Stomach (tissue), 9 donors: Measurements from ENCODE around the gene CYP2W1. TPM values are rescaled to one million over a fixed set of nuclear protein-coding genes. Genes with fewer than 3 reads are reported as not detected.

Experiments
- DNase-seq, 2 donors: peaks; one replicate each; pipeline versions ENCODE4 v3.0.0 to v3.0.0-alpha.2; 2013 to 2019
- H3K27ac ChIP-seq, 5 donors: fragments of 200-600 bp in 4 of 5; sonication (generic) in 4 of 5; one replicate each; pipeline ENCODE4 v1.5.1; 2013 to 2019; ENCODE audit warnings: mild to moderate bottlenecking in 1 of 5, moderate library complexity in 1 of 5
- H3K27me3 ChIP-seq, 3 donors: fragments of 200-600 bp; sonication (generic); one replicate each; pipeline ENCODE4 v1.5.1; 2017 to 2019; ENCODE audit warnings: mixed run types in 1 of 3
- H3K36me3 ChIP-seq, 4 donors: fragments of 200-600 bp; sonication (generic); 1 replicate in 3 of 4; 2 replicates in 1 of 4; pipeline ENCODE4 v1.5.1; 2016 to 2019
- H3K4me1 ChIP-seq, 4 donors: fragments of 200-600 bp; sonication (generic); one replicate each; pipeline ENCODE4 v1.5.1; 2016 to 2019
- H3K4me3 ChIP-seq, 4 donors: fragments of 200-600 bp; sonication (generic) in 3 of 4; one replicate each; pipeline ENCODE4 v1.5.1; 2016 to 2019; ENCODE audit warnings: mild to moderate bottlenecking in 1 of 4
- H3K9me3 ChIP-seq, 4 donors: fragments of 200-600 bp; sonication (generic); one replicate each; pipeline ENCODE4 v1.5.1; 2016 to 2019
- EP300 ChIP-seq: sonication (generic); formaldehyde crosslinking; IDR thresholded peaks from one replicate; pipeline ENCODE4 v1.6.1; 2017; ENCODE audit warnings: antibody characterized with exemption
- POLR2A ChIP-seq, 4 donors: fragments of 450-650 bp; IDR thresholded peaks; one replicate each; pipeline ENCODE4 v1.6.1; 2016; ENCODE audit warnings: antibody characterized with exemption in 4 of 4, control low read depth in 2 of 4, mild to moderate bottlenecking in 1 of 4, moderate library complexity in 1 of 4
- POLR2AphosphoS5 ChIP-seq, 3 donors: sonication (generic); formaldehyde crosslinking; IDR thresholded peaks; one replicate each; pipeline ENCODE4 v1.6.1; 2016; ENCODE audit warnings: antibody characterized with exemption in 3 of 3
- WGBS, 5 donors: extraction: QIAGEN DNeasy Blood & Tissue Kit in 3 of 5; methylation state at CpG; one replicate each; pipeline versions ENCODE4 v1.1.5 to v1.1.7; 2013 to 2018; 5-methylcytosine and 5-hydroxymethylcytosine counted together
- intact Hi-C: fragments of 100-400 bp; cut with DNase I; formaldehyde crosslinking; loops from one replicate; pipeline ENCODE4 v1.15.1; 2023; ENCODE audit warnings: low total_unique reads
- polyA plus RNA-seq, 3 donors: library from polyadenylated mRNA; stranded (reverse); fragments of 200-250 nt; gene quantifications; one replicate each; pipeline ENCODE4 v1.2.3, GENCODE V29; 2013
- total RNA-seq, 5 donors: library from RNA; depleted of rRNA; stranded (reverse); fragments of >200 nt; gene quantifications; one replicate each; pipeline versions ENCODE4 v1.1.0 to v1.2.3, GENCODE V29; 2014 to 2016
- TF ChIP-seq, protein P1 (sequence below), 7 experiments: fragments of 450-650 bp in 4 of 7; fragments of 200-600 bp in 3 of 7; sonication (generic) in 3 of 7; IDR thresholded peaks; one replicate each; pipeline ENCODE4 v1.5.1; 2016 to 2019; ENCODE audit warnings: antibody characterized with exemption in 7 of 7, control low read depth in 2 of 7, mild to moderate bottlenecking in 1 of 7
- donor health status: healthy with polysubstance abuse.
- donor health status: Bipolar disorder and iron deficiency.
- donor health status: healthy.

Gene CYP2W1
- total and polyA plus RNA-seq, 8 donors, result 0.31 to 7.0 (median 0.65) TPM; not detected in 5

DNA sequence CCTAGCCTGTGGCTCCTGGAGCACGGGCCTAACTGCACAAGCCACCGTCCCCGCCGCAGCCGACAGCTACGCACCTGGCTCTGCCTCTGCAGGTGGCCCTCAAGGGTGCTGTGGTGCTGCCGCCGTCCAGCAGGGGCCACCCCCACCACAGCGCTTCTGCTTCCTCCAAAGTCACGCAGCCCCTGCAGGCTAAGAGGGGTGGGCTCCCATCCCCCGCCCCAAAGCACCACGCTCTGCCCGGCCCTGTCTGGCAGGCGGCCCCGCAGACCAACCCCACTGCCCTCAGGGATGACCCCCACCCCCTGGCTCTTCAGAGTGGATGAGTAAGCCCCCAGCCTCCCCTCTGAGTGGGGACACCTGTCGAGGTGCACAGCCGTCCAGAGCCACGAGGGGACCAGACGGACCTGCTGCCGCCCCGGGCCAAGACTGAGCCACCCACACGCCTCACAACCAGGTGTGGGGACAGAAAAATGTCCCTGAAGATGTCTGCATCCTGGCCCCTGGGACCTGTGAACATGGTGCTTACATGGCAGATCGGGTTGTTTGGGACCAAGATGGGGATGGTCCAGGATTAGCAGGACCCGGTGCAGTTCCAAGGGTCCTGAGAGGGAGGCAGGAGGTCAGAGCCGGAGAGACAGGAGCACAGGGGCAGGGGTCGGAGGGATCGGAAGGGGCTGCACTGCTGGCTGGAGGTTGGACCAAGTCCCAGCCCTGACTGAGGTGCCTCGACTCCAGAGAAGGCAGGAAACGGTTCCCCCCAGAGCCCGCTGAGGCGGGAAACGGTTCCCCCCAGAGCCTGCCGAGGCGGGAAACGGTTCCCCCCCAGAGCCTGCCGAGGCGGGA lies 19.5 kb upstream of the CYP2W1 start:
- H3K27me3 ChIP-seq, result peaks cover 0 to 11% (median 0%) of the 10 kb centered on the region in 3 donors
- DNase-seq, result peak in 1 of 2 donors; percentile 67
- no peaks in the 10 kb centered on the region for H3K9me3 ChIP-seq
- H3K27ac ChIP-seq, result peak overlapping the region in 2 of 5 donors; percentile 54 to 83
- H3K4me3 ChIP-seq, result peak overlapping the region in 1 of 4 donors; percentile 13
- WGBS, 5 donors, result 12 to 28% (median 25%) methylated on average over 15 to 37 of the region's 37 CpGs
- peaks cover 15 to 22% (median 21%) of the 10 kb centered on the region in 4 donors for H3K36me3 ChIP-seq
- intact Hi-C loops, result no loop called here
- peaks cover 22 to 47% (median 37%) of the 10 kb centered on the region in 4 donors for H3K4me1 ChIP-seq
- TF ChIP-seq, protein P1, sequence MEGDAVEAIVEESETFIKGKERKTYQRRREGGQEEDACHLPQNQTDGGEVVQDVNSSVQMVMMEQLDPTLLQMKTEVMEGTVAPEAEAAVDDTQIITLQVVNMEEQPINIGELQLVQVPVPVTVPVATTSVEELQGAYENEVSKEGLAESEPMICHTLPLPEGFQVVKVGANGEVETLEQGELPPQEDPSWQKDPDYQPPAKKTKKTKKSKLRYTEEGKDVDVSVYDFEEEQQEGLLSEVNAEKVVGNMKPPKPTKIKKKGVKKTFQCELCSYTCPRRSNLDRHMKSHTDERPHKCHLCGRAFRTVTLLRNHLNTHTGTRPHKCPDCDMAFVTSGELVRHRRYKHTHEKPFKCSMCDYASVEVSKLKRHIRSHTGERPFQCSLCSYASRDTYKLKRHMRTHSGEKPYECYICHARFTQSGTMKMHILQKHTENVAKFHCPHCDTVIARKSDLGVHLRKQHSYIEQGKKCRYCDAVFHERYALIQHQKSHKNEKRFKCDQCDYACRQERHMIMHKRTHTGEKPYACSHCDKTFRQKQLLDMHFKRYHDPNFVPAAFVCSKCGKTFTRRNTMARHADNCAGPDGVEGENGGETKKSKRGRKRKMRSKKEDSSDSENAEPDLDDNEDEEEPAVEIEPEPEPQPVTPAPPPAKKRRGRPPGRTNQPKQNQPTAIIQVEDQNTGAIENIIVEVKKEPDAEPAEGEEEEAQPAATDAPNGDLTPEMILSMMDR (IDR thresholded peaks at IDR 0.05), result peak in 2 of 7 experiments; percentile 10 to 25
- no peak for TF ChIP-seq POLR2AphosphoS5 (IDR thresholded peaks at IDR 0.05)

DNA sequence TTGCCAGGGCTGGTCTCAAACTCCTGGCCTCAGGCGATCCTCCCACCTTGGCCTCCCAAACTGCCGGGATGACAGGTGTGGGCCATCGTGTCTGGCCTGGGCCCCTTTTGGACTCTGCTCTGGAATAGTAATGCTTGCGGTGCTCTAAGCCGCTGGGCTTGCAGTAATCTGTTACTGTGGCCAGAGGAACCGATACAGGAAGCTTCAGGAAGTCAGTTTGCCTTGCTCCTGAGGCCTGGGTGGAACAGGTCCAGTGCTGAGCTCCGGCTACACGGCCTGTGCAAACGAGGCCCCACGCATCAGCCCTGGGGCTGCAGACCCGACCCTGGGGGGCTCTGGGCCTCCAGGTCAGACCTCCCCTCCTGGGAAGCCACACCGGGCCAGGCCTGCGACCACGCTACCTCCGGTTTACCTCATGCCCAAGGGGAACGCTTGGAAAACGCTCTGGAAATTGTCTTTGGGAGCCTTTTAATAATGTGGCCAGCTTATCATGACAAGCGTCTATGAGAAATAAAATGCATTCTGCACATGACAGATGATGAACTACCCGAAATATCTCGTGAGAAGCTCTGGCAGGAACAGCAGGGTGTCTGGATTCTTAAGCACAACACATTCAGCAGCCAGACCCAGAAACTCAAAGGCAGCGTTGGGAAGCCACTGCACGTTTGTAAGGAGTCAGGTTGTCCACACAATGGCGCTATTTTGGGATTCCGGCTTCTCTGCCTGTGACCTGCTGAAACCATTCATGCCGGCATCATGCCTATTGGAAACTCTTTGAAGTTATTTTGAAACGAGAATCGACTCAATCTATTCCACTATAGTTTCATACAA lies 18.4 kb upstream of the CYP2W1 start:
- TF ChIP-seq POLR2AphosphoS5 (IDR thresholded peaks at IDR 0.05) (peak in 1 of 3 donors; percentile 40), EP300 (no peak), POLR2A (IDR thresholded peaks at IDR 0.05) (no peak)
- TF ChIP-seq, protein P1 (IDR thresholded peaks at IDR 0.05), result peak in 1 of 7 experiments; percentile 6
- peak in 1 of 2 donors; percentile 78 for DNase-seq
- no peak overlapping the region for H3K4me3 ChIP-seq
- no peaks in the 10 kb centered on the region for H3K9me3 ChIP-seq
- peaks cover 0 to 10% (median 0%) of the 10 kb centered on the region in 3 donors for H3K27me3 ChIP-seq
- H3K4me1 ChIP-seq, result peaks cover 22 to 47% (median 36%) of the 10 kb centered on the region in 4 donors
- H3K36me3 ChIP-seq, result peaks cover 27 to 33% (median 33%) of the 10 kb centered on the region in 4 donors
- WGBS, 5 donors, result 22 to 46% (median 44%) methylated on average over 23 to 27 of the region's 27 CpGs
- intact Hi-C loops, result no loop called here
- H3K27ac ChIP-seq, result peak overlapping the region in 4 of 5 donors; percentile 46 to 83 (median 52)

DNA sequence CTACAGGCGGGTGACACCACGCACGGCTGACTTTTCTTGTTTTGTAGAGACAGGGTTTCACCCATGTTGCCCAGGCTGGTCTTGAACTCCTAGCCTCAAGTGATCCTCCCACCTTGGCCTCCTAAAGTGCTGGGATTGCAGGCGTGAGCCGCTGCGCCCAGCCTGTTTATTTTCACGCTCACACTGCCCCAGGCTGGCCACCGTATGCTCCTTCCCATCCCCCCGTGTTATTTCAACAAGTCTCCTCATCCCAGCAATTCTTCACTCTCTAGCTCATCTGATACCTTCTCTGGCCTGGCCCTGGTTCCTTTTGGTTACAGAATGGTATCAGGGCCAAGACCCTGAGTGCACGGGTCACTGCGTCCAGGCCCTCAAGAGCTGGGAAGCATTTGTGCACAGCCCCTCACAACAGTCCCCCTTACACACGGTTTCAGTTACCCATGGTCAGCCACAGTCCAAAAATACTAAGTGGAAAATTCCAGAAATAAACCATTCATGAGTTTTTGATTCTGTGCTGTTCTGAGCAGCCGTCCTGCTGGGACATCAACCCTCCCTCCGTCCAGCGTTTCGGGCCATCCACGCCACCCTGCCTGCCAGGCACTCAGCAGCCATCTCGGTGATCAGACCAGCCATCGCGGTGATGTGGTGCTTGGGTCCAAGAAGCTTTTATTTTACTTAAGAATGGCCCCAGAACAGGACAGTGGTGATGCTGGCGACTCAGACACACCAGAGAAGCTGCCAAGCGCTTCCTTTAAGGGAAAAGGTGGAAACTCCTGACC lies 16.5 kb upstream of the CYP2W1 start:
- Histone ChIP-seq H3K4me1 (peaks cover 26 to 53% (median 40%) of the 10 kb centered on the region in 4 donors), H3K27me3 (peaks cover 0 to 10% (median 0%) of the 10 kb centered on the region in 3 donors), H3K36me3 (peaks cover 42 to 51% (median 51%) of the 10 kb centered on the region in 4 donors), H3K4me3 (no peak overlapping the region), H3K27ac (peak overlapping the region in 1 of 5 donors; percentile 83), H3K9me3 (no peaks in the 10 kb centered on the region)
- DNase-seq, result no peak
- TF ChIP-seq POLR2AphosphoS5 (IDR thresholded peaks at IDR 0.05) (no peak), POLR2A (IDR thresholded peaks at IDR 0.05) (no peak), EP300 (no peak)
- TF ChIP-seq, protein P1 (IDR thresholded peaks at IDR 0.05), result no peak
- WGBS, 5 donors, result 78 to 85% (median 83%) methylated on average over 22 of the region's 22 CpGs
- intact Hi-C loops, result no loop called here
